Activated CD4-positive, alpha-beta memory T cell treated with anti-CD3 and anti-CD28 coated beads for 36 hours (primary cell): ENCODE data around the gene TSPY2. TPM values are rescaled to one million over a fixed set of nuclear protein-coding genes. Genes with fewer than 3 reads are reported as not detected.
"Not testable (repeated sequence)": the region's sequence is repeated elsewhere in the genome, so short reads cannot be mapped to it uniquely, and the experiment has no call there.

Source experiments
- CTCF ChIA-PET: fragments of 350-600 bp; sonication (Branson Sonifier 250); formaldehyde crosslinking; loops from one replicate; lab custom pipeline; 2021; ENCODE audit warnings: antibody characterized with exemption, inconsistent platforms; lab: Charles Lee
- POLR2A ChIA-PET: fragments of 350-600 bp; sonication (Branson Sonifier 250); formaldehyde crosslinking; loops from one replicate; lab custom pipeline; 2021; ENCODE audit warnings: antibody characterized with exemption; lab: Charles Lee
- DNase-seq: peaks from one replicate; pipeline ENCODE4 v3.0.0-alpha.2; 2020
- H3K27ac Mint-ChIP-seq: one replicate; pipeline ENCODE4 v1.8.0; 2021; ENCODE audit warnings: mixed read lengths
- H3K27me3 Mint-ChIP-seq: one replicate; pipeline ENCODE4 v1.8.0; 2021; ENCODE audit warnings: mixed read lengths
- H3K36me3 Mint-ChIP-seq: one replicate; pipeline ENCODE4 v1.8.0; 2021; ENCODE audit warnings: mixed read lengths
- H3K4me1 Mint-ChIP-seq: one replicate; pipeline ENCODE4 v1.8.0; 2021; ENCODE audit warnings: low read depth, mixed read lengths
- H3K4me3 Mint-ChIP-seq: one replicate; pipeline ENCODE4 v1.8.0; 2021; ENCODE audit warnings: mild to moderate bottlenecking, mixed read lengths
- H3K9me3 Mint-ChIP-seq: one replicate; pipeline ENCODE4 v1.8.0; 2021; ENCODE audit warnings: mixed read lengths
- intact Hi-C: fragments of 100-400 bp; cut with micrococcal nuclease; formaldehyde crosslinking; loops from one replicate; pipeline ENCODE4 v1.15.1; 2023
- total RNA-seq, 2 experiments: library from RNA; stranded (reverse); gene quantifications; one replicate each; pipeline ENCODE4 v1.2.3, GENCODE V29; 2021

TSPY2 gene
- not detected for total RNA-seq

GRCh38 chrY:6245923-6246322, at the start of gene TSPY2:
Gene TSPY2 (plus strand): TSS chrY:6246223. CDS start chrY:6246269, 46 bp downstream.
- H3K27ac Mint-ChIP-seq, POLR2A ChIA-PET, intact Hi-C loops, H3K9me3 Mint-ChIP-seq, H3K4me1 Mint-ChIP-seq, H3K27me3 Mint-ChIP-seq, DNase-seq, CTCF ChIA-PET, H3K36me3 Mint-ChIP-seq, H3K4me3 Mint-ChIP-seq: not testable (repeated sequence)

GRCh38 chrY:6209565-6209964, 36.5 kb upstream of the TSPY2 start:
- H3K4me3 Mint-ChIP-seq, H3K27ac Mint-ChIP-seq, CTCF ChIA-PET, H3K36me3 Mint-ChIP-seq, H3K9me3 Mint-ChIP-seq, H3K27me3 Mint-ChIP-seq, intact Hi-C loops, DNase-seq, POLR2A ChIA-PET, H3K4me1 Mint-ChIP-seq: not testable (repeated sequence)

- H3K9me3 Mint-ChIP-seq, intact Hi-C loops, CTCF ChIA-PET, H3K4me3 Mint-ChIP-seq, POLR2A ChIA-PET, H3K27ac Mint-ChIP-seq, H3K27me3 Mint-ChIP-seq, H3K4me1 Mint-ChIP-seq, DNase-seq, H3K36me3 Mint-ChIP-seq: not testable (repeated sequence)
Observed at GRCh38 chrY:6217045-6217444, 29.0 kb upstream of the TSPY2 start.

GRCh38 chrY:6269839-6270238, 23.8 kb downstream of the TSPY2 start:
- H3K27ac Mint-ChIP-seq, POLR2A ChIA-PET, H3K9me3 Mint-ChIP-seq, H3K4me3 Mint-ChIP-seq, H3K36me3 Mint-ChIP-seq, H3K4me1 Mint-ChIP-seq, intact Hi-C loops, DNase-seq, H3K27me3 Mint-ChIP-seq, CTCF ChIA-PET: not testable (repeated sequence)
